HFF-Myc (cell line): ENCODE results near the gene SVEP1.

ENCODE experiments used
- DNase-seq: peaks from one replicate; pipeline ENCODE4 v3.0.0-alpha.2; 2011; ENCODE audit warnings: low read depth; ENCODE audit errors: extremely low read depth
- H3K4me3 ChIP-seq: replicated peaks from 2 replicates; pipeline ENCODE4 v1.5.1; 2011; ENCODE audit warnings: low read depth, mild to moderate bottlenecking, control low read depth, low read length
- CTCF ChIP-seq: IDR thresholded peaks from 2 replicates; pipeline ENCODE4 v1.5.1; 2012; ENCODE audit warnings: mild to moderate bottlenecking, low read depth, low read length, control low read depth; ENCODE audit errors: missing control alignments

Gene SVEP1

GRCh38 chr9:110316261-110317075 is 263.1 kb downstream of the SVEP1 start:
- DNase-seq, result no peak
- no peak for TF ChIP-seq CTCF
- H3K4me3 ChIP-seq, result no peak overlapping the region
